Measurements from ENCODE around the gene MRPL28. TPM values are rescaled to one million over a fixed set of nuclear protein-coding genes. Genes with fewer than 3 reads are reported as not detected.
"Not testable (repeated sequence)": the region's sequence is repeated elsewhere in the genome, so short reads cannot be mapped to it uniquely, and the experiment has no call there.

The MRPL28 gene
- total RNA-seq, 1 donor from 2014 or later = 92.5 TPM

DNA sequence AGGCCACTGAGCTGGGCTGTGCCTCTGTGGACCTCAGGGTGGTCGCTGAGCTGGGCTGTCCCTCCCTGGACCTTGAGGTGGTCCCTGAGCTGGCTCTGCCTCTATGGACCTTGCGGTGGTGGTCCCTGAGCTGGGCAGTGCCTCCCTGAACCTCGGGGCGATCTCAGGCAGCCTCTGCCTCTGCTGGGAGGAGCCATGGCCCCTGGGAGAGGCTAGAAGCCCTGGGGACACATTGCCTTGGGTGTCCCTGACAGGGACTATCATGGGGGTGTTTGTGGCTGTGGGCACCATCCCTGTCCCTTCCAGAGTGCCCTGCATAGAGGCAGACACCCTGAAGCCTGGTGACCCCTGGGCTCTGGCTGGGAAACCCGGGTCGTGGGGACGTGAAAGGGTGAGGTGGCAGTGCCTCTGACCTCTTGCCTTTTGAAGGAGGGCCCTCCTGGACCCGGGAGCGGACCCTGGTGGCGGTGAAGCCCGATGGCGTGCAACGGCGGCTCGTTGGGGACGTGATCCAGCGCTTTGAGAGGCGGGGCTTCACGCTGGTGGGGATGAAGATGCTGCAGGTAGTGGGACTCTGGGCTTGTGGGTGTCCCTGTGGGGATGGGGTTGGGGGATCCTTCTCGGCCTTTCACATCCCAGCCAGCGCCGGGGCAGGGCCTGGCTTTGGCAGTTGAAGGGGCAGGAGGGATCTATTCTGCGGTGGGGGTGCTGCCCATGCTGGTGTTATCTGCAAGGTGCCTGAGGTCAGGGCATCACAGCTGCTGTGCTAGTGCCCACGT lies 28.4 kb upstream of the MRPL28 start:
- H3K9me3 Mint-ChIP-seq = no peaks in the 10 kb centered on the region
- peaks cover 8% of the 10 kb centered on the region for H3K27me3 Mint-ChIP-seq (ENCODE audit: low read depth)
- peak overlapping the region; percentile 69 for H3K4me3 Mint-ChIP-seq (ENCODE audit: low read depth)
- peak overlapping the region; percentile 24 for H3K27ac Mint-ChIP-seq
- H3K36me3 Mint-ChIP-seq (ENCODE audit: low read depth) = no peaks in the 10 kb centered on the region
- intact Hi-C loops (cut with micrococcal nuclease) = loop anchor here (10.0 kb wide), 1 partner anchor 126 kb away; the partner anchor contains the start of gene CAPN15
- H3K4me1 Mint-ChIP-seq (ENCODE audit: low read depth) = peaks cover 14% of the 10 kb centered on the region
- DNase-seq (ENCODE audit: low spot score) = no peak

GRCh38 chr16:397736-398332 lies 27.5 kb upstream of the MRPL28 start:
- H3K27ac Mint-ChIP-seq = peak overlapping the region; percentile 33
- H3K9me3 Mint-ChIP-seq = no peaks in the 10 kb centered on the region
- intact Hi-C loops (cut with micrococcal nuclease) = loop anchor here (10.0 kb wide), 1 partner anchor 127 kb away; the partner anchor contains the start of gene CAPN15
- no peaks in the 10 kb centered on the region for H3K36me3 Mint-ChIP-seq (ENCODE audit: low read depth)
- peaks cover 8% of the 10 kb centered on the region for H3K27me3 Mint-ChIP-seq (ENCODE audit: low read depth)
- peaks cover 14% of the 10 kb centered on the region for H3K4me1 Mint-ChIP-seq (ENCODE audit: low read depth)
- H3K4me3 Mint-ChIP-seq (ENCODE audit: low read depth) = peak overlapping the region; percentile 69
- DNase-seq (ENCODE audit: low spot score) = no peak

DNA sequence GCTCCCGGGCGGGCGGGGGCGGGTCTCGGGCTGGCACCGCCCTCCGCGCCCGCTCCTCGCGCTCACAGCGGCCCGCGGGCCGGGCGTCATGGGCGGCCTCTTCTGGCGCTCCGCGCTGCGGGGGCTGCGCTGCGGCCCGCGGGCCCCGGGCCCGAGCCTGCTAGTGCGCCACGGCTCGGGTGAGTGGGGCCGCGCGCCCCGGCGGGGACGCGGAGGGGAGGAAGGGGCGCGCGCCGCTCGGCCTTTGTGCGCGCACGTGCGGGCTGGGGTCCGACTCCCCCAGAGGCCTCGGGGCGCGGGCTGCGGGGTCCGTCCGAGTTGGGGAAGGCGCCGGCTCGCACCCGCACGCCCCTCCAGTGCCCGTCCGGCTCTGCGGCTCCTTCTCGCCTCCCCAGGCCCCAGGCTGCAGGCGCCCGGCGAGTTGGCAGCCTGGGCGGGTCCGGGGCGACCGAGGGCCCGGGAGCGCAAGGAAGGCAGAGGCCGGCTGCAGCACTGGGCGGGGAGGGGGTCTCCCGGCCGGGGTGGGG lies 26.9 kb upstream of the MRPL28 start, which contains the start of gene NME4:
NME4 (plus strand) TSS at position 65 of the 527 bp plus-strand sequence; CDS start at position 89, 24 bp downstream.
- Mint-ChIP-seq H3K9me3 (no peaks in the 10 kb centered on the region), H3K4me3 (ENCODE audit: low read depth) (peak within 1 kb of the TSS; percentile 87), H3K27ac (peak within 1 kb of the TSS; percentile 79), H3K36me3 (ENCODE audit: low read depth) (no peaks in the 10 kb centered on the region), H3K27me3 (ENCODE audit: low read depth) (peaks cover 8% of the 10 kb centered on the region), H3K4me1 (ENCODE audit: low read depth) (peaks cover 14% of the 10 kb centered on the region)
- intact Hi-C loops (cut with micrococcal nuclease) = loop anchor here (10.0 kb wide), 1 partner anchor 128 kb away; the partner anchor contains the start of gene CAPN15
- no peak for DNase-seq (ENCODE audit: low spot score)

DNA sequence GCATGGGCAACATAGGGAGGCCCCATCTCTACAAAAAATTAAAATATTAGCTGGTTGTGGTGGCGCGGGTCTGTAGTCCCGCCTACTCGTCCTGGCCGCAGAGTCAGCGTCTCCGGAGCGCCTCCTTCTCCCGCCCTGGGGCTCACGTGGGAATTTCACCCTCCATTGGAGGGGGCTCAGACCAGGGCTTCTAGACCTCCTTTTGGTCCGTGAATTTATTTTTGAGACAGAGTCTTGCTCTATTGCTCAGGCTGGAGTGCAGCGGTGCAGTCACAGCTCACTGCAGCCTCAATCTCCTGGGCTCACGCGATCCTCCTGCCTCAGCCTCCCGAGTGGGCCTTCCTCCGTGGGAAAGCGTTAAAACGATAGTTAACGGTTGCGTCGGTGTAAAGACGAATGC lies 26.3 kb upstream of the MRPL28 start:
- intact Hi-C loops (cut with micrococcal nuclease) = loop anchor here (10.0 kb wide), 1 partner anchor 128 kb away; the partner anchor contains the start of gene CAPN15
- H3K27ac Mint-ChIP-seq = peak overlapping the region; percentile 79

DNA sequence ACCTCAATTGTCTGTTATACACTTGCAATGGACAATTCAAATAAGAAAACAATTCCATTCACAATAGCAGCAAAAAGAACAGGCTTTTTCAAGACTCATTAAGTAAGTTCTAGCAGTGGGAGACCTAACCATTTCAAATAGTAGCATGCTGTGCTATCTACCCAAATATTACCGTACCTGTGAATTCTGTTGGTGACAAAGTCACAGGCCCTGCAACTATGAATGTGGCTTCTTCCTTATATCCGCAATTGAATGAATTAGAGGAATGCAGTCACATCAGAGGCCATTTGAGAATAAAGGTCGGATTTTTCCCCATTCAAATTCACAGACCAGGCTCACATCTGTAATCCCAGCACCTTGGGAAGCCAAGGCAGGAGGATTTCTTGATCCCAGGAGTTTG lies 25.9 kb upstream of the MRPL28 start:
- H3K27ac Mint-ChIP-seq = no peak overlapping the region
- H3K4me3 Mint-ChIP-seq (ENCODE audit: low read depth) = peak overlapping the region; percentile 87
- peaks cover 8% of the 10 kb centered on the region for H3K27me3 Mint-ChIP-seq (ENCODE audit: low read depth)
- DNase-seq (ENCODE audit: low spot score) = no peak
- no peaks in the 10 kb centered on the region for H3K9me3 Mint-ChIP-seq
- peaks cover 14% of the 10 kb centered on the region for H3K4me1 Mint-ChIP-seq (ENCODE audit: low read depth)
- intact Hi-C loops (cut with micrococcal nuclease) = loop anchor here (10.0 kb wide), 1 partner anchor 129 kb away; the partner anchor contains the start of gene CAPN15
- H3K36me3 Mint-ChIP-seq (ENCODE audit: low read depth) = no peaks in the 10 kb centered on the region

More for the DNA sequence above, 26.3 kb upstream of the MRPL28 start:
- no peaks in the 10 kb centered on the region for H3K9me3 Mint-ChIP-seq
- no peak for DNase-seq (ENCODE audit: low spot score)
- no peaks in the 10 kb centered on the region for H3K36me3 Mint-ChIP-seq (ENCODE audit: low read depth)
- H3K4me3 Mint-ChIP-seq (ENCODE audit: low read depth) = peak overlapping the region; percentile 87
- peaks cover 8% of the 10 kb centered on the region for H3K27me3 Mint-ChIP-seq (ENCODE audit: low read depth)
- peaks cover 14% of the 10 kb centered on the region for H3K4me1 Mint-ChIP-seq (ENCODE audit: low read depth)

DNA sequence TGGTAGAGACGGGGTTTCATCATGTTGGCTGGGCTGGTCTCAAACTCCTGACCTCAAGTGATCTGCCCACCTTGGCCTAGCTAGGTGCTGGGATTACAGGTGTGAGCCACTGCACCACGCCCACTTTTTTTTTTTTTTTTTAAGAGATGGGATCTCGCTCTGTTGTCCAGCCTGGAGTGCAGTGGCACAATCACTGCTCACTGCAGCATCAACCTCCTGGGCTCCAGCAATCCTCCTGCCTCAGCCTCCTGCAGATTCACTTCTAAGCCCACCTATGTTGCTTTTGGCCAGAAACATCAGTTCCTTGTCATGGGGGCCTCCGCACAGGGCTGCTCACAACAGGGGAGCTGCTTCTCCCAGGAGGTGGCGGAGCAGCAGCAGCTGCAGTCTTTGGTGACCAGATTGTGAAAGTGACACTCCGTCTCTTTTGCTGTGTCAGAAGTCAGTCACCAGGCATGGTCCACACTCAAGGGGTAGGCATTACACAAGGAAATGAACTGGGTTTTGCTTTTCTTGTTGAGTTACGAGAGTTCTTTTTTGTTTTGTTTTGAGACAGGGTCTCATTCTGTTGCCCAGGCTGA lies 22.2 kb upstream of the MRPL28 start:
- H3K27me3 Mint-ChIP-seq (ENCODE audit: low read depth) = peaks cover 8% of the 10 kb centered on the region
- H3K4me3 Mint-ChIP-seq (ENCODE audit: low read depth) = no peak overlapping the region
- no peak overlapping the region for H3K27ac Mint-ChIP-seq
- no peaks in the 10 kb centered on the region for H3K36me3 Mint-ChIP-seq (ENCODE audit: low read depth)
- no peaks in the 10 kb centered on the region for H3K9me3 Mint-ChIP-seq
- peaks cover 4% of the 10 kb centered on the region for H3K4me1 Mint-ChIP-seq (ENCODE audit: low read depth)
- intact Hi-C loops (cut with micrococcal nuclease) = loop anchor here (1.0 to 10.0 kb wide), 2 partner anchors 95 to 132 kb away; partner anchors contain the start of gene CAPN15
- no peak for DNase-seq (ENCODE audit: low spot score)

DNA sequence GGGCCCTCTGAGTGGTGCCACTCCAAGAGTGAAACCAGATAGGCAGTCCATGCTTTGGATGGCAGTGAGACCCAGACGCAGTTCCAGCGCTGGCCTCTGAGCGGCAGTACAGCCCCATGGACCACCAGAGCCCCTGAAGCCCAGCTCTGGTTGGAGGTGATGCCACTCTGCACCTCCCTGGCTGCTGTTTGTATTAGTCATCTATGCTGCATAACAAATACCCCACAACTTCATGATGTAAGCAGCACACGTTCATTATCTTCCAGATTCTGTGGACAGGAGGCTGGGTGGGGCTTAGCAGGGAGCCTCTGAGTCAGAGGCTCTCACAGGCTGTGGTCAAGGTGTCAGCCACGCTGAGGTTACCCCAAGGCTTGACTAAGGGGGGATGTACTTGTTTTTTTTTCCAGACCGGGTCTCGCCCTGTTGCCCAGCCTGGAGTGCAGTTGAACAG lies 21.6 kb upstream of the MRPL28 start:
- Mint-ChIP-seq H3K36me3 (ENCODE audit: low read depth) (no peaks in the 10 kb centered on the region), H3K27ac (no peak overlapping the region), H3K9me3 (no peaks in the 10 kb centered on the region), H3K4me3 (ENCODE audit: low read depth) (no peak overlapping the region), H3K27me3 (ENCODE audit: low read depth) (peaks cover 8% of the 10 kb centered on the region), H3K4me1 (ENCODE audit: low read depth) (peaks cover 4% of the 10 kb centered on the region)
- intact Hi-C loops (cut with micrococcal nuclease) = loop anchor here (1.0 to 10.0 kb wide), 2 partner anchors 95 to 133 kb away; partner anchors contain the start of gene CAPN15
- DNase-seq (ENCODE audit: low spot score) = peak; percentile 56

- H3K4me3 Mint-ChIP-seq (ENCODE audit: low read depth) = no peak overlapping the region
- H3K27me3 Mint-ChIP-seq (ENCODE audit: low read depth) = no peaks in the 10 kb centered on the region
- DNase-seq (ENCODE audit: low spot score) = no peak
- intact Hi-C loops (cut with micrococcal nuclease) = no loop called here
- H3K36me3 Mint-ChIP-seq (ENCODE audit: low read depth) = no peaks in the 10 kb centered on the region
- no peak overlapping the region for H3K27ac Mint-ChIP-seq
- no peaks in the 10 kb centered on the region for H3K4me1 Mint-ChIP-seq (ENCODE audit: low read depth)
- H3K9me3 Mint-ChIP-seq = no peaks in the 10 kb centered on the region
Measured at GRCh38 chr16:389352-389751, 19.0 kb upstream of the MRPL28 start.

DNA sequence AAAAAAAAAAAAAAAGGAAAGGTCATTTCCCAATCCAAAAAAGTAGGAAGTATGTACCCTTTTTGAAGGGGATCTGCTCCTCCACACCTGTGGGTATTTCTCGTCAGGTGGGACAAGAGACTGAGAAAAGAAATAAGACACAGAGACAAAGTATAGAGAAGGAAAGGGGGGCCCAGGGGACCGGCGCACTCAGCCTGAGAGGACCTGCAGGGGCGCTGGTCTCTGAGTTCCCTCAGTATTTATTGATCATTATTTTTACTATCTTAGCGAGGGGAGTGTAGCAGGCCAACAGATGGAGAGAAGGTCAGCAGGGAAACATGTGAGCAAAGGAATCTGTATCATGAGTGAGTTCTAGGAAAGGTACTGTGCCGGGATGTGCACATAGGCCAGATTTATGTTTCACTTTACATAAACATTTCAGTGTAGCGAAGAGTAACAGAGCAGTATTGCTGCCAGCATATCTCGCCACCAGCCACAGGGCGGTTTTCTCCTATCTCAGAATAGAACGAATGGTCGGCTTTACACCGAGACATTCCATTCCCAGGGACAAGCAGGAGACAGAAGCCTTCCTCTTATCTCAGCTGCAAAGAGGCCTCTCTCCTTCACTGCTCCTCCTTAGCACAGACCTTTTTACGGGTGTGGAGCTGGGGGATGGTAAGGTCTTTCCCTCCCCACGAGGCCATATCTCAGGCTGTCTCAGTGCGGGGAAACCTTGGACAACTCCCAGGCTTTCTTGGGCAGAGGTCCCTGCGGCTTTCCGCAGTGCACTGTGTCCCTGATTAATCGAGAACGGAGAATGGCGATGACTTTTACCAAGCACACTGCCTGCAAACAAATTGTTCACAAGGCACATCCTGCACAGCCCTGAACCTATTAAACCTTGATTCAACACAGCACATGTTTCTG lies 17.7 kb upstream of the MRPL28 start:
- H3K27ac Mint-ChIP-seq; H3K36me3 Mint-ChIP-seq (ENCODE audit: low read depth); H3K4me3 Mint-ChIP-seq (ENCODE audit: low read depth); H3K9me3 Mint-ChIP-seq; intact Hi-C loops (cut with micrococcal nuclease); H3K4me1 Mint-ChIP-seq (ENCODE audit: low read depth); H3K27me3 Mint-ChIP-seq (ENCODE audit: low read depth); DNase-seq (ENCODE audit: low spot score): not testable (repeated sequence)

DNA sequence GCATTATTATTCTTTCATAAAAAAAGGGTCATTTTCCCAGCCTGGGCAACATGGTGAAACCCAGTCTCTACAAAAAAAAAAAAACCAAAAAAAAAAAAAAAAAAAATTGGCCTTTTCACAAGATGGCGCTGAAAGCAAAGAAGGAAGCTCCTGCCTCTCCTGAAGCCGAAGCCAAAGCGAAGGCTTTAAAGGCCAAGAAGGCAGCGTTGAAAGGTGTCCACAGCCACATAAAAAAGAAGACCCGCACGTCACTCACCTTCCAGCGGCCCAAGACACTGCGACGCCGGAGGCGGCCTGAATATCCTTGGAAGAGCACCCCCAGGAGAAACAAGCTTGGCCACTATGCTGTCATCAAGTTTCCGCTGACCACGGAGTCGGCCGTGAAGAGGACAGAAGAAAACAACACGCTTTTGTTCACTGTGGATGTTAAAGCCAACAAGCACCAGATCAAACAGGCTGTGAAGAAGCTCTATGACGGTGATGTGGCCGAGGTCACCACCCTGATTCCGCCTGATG lies 16.4 kb upstream of the MRPL28 start:
- DNase-seq (ENCODE audit: low spot score) = no peak
- Mint-ChIP-seq H3K36me3 (ENCODE audit: low read depth) (no peaks in the 10 kb centered on the region), H3K4me3 (ENCODE audit: low read depth) (no peak overlapping the region), H3K4me1 (ENCODE audit: low read depth) (peaks cover 9% of the 10 kb centered on the region), H3K27ac (no peak overlapping the region), H3K9me3 (no peaks in the 10 kb centered on the region), H3K27me3 (ENCODE audit: low read depth) (no peaks in the 10 kb centered on the region)
- intact Hi-C loops (cut with micrococcal nuclease) = no loop called here

GRCh38 chr16:383326-384051 lies 13.2 kb upstream of the MRPL28 start:
- Mint-ChIP-seq H3K27me3 (ENCODE audit: low read depth) (no peaks in the 10 kb centered on the region), H3K4me1 (ENCODE audit: low read depth) (peaks cover 9% of the 10 kb centered on the region), H3K36me3 (ENCODE audit: low read depth) (no peaks in the 10 kb centered on the region), H3K4me3 (ENCODE audit: low read depth) (peak overlapping the region; percentile 78), H3K27ac (no peak overlapping the region), H3K9me3 (no peaks in the 10 kb centered on the region)
- intact Hi-C loops (cut with micrococcal nuclease) = loop anchor here (5.0 kb wide), 1 partner anchor 44 kb away; the partner anchor contains the start of gene RAB11FIP3
- DNase-seq (ENCODE audit: low spot score) = no peak
